Measurements from ENCODE around the gene SLC35B2.

The SLC35B2 gene

DNA sequence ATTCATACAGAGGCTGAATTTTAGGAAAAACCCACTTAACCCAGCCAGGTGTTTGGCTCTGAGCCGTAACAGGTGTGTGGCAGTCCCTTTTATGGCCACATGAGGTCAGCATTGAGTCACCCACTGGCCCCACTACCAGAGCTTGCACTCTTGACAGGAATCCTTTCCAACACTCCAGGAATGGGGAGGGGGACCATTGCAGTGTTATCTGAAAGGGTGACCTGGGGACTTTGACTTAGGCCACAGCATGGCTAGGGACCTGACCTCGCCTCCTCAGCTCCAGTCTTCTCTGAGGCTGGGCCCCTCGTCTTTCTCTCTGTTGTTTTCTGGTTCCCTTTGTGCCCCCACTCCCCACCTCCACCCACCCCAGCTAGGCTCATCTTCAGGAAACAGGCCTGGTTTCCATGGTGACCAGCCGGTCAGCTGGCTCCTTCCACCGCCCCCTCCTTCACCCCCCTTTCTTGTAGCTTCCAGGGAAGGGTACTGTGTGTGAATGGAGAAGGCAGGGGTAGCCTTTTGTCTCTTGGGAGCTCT lies 10.8 kb upstream of the SLC35B2 start:
- no peak for DNase-seq (ENCODE audit: low read depth in 2 of 2)

DNA sequence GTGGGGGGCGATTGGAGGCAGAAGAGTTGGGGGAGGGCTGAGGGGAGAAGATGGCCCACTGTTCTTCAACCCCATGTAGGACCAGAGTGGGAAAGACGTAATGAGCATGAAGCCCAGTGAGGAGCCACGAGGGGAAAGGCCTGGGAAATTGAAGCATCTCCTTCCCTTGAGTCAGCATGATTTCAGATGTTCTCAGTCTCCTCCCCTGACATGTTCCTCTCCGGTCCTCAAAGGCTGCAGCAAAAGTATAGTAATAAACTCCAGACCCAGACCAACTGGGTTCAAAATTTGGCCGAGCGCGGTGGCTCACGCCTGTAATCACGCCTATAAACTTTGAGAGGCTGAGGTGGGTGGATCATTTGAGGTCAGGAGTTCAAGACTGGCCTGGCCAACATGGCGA lies 9.9 kb upstream of the SLC35B2 start:
- DNase-seq (ENCODE audit: low read depth in 2 of 2): no peak

DNA sequence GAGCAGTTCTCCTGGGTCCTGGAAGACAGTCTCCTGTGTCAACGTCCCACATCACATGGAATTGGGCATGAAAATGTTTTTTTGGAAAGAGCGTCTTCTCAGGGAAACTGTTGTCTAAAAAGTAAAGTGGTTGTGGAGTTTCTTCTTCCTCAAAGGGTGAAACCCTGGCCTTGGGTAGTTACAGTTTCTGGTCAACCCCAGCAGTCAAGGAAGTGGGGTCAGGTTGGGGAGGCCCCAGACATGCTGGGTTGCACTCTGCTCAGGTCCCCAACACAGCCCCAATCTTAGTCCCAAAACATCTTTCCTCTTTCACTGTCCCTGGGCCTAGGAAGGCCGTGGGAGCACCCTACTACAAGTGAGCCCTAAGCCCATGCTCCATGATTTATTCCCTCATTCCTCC lies 9.0 kb upstream of the SLC35B2 start:
- DNase-seq (ENCODE audit: low read depth in 2 of 2): no peak

DNA sequence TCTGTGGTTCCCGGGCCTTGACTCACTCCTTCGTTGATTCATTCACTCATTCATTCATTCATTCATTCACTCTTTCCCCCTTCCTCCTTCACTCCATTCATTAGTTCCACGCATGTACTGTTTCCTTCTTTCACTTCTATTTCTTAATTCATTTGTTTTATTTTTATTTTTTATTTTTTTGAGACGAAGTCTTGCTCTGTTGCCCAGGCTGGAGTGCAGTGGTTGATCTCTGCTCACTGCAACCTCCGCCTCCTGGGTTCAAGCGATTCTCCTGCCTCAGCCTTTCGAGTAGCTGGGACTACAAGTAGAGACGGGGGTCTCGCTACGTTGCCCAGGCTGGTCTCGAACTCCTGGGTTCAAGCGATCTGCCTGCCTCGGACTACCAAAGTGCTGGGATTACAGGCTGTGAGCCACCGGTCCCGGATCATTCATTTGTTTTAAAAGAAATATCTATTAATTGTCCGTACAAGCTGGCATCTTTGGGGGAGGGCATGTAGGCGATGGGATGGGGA lies 8.4 kb upstream of the SLC35B2 start:
- DNase-seq (ENCODE audit: low read depth in 2 of 2): no peak

DNA sequence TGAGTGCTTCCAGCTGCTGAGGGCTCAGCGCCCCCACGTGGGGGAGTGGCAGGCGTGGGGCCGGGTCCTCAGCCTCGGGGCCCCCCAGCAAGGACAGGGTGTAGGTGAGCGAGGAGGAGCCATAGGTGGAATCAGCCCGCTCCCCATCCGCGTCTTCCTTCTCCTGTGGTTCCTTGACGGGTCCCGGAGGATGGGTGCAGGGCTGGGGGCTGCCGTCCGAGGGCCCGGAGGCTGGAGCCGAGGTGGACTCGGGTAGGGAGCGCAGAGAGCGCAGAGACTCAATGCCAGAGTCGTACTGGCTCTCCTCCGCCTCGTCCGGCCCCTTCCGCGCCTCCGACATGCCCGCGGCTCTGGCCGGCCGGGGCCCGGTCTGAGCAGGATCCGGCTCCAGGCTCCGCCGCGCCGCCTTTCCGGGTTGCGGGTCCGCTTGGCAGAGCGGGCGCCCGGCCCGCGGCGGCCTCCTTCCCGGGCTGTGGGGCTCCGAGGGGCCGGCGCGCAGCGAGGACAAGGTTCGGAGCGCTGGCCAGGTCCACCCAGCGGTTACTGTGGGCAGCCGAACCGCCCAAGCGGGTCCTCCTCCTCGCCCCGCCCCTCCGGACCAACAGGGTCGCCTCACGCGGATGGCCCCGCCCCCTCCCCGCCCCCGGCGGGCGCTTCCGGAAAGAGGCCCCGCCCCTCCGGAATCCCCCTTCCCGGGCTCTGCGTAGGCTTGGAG lies 7.8 kb upstream of the SLC35B2 start, which contains the start of gene NFKBIE:
TSS of gene NFKBIE (minus strand) at position 545 of the 715 bp plus-strand sequence. CDS start at position 340, 205 bp downstream.
- DNase-seq (ENCODE audit: low read depth in 2 of 2): peak; percentile 91 to 96

DNA sequence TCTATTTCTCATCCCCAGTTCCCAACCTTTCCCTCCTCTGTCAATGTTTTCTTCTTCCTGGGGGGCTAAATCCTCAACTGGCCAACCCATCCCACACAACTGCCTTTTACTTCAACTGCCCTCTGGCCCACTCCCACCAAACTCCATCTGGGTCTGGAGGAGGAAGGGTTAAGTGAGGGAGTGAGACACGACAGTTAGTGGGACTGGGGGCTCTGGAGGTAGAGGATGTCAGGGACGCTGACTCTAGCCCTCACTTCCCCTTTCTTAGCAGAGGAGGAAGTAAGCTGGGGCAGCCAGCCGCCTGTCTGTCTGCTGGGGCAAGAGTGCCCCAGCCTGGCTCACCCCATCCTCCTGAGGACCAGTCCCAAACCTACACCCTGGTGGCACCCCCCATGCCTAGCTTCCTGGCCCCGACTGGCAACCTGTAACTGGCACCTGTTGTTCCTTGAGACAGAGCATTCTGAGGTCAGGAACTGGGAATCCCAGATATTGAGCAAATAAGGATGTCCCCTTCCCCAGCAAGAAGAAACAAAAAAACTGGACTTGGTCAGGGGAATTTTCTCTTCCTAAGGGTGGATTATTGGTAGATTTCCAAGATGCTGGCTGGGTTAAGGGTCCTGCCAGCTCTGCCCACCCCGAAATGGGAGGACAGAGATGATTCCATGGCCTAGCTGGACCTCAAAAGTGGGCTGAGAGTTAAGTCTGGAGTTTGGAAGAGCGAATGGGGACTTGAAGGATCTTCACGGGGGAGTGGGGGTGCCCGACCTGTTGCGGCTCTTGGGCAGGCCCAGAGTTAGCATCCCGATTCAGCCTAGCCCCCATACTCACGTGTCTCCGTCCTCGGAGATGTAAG lies 7.1 kb upstream of the SLC35B2 start:
- no peak for DNase-seq (ENCODE audit: low read depth in 2 of 2)

DNA sequence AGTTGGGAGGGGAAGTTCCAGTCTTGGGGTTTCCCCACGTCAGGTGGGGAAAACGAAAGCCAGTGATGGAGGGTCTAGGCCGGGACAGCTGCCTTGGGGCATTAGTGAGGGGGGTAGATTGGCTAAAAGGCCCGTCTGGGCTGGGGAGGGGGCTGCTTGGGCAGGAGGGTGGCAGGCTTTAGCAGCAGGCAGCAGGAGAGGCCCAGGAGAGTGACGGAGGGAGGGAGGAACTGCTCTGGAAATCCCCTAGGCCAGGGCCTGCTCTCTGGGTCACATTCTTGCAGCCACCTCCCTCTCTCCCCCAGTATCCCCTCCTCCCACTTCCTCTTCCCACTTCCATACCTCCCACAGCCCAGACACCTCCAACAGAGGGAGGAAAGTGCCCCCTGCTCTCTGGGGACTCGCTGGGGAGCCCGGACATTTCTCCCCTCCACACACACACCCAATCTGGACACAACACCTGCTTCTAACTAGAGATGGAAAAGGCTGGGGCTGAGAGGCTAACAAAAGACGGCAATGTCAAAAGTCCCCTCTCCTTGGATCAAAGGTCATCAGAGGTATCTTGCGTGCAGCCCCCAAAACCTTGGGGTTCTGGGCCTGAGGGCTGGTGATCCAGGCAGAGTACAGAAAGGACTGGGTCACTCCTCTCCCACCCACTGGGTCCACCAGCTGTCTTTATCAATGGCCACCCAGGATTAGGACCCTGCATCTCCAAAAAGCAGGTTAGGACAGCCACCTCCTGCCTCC lies 6.2 kb upstream of the SLC35B2 start:
- DNase-seq (ENCODE audit: low read depth in 2 of 2): no peak

DNA sequence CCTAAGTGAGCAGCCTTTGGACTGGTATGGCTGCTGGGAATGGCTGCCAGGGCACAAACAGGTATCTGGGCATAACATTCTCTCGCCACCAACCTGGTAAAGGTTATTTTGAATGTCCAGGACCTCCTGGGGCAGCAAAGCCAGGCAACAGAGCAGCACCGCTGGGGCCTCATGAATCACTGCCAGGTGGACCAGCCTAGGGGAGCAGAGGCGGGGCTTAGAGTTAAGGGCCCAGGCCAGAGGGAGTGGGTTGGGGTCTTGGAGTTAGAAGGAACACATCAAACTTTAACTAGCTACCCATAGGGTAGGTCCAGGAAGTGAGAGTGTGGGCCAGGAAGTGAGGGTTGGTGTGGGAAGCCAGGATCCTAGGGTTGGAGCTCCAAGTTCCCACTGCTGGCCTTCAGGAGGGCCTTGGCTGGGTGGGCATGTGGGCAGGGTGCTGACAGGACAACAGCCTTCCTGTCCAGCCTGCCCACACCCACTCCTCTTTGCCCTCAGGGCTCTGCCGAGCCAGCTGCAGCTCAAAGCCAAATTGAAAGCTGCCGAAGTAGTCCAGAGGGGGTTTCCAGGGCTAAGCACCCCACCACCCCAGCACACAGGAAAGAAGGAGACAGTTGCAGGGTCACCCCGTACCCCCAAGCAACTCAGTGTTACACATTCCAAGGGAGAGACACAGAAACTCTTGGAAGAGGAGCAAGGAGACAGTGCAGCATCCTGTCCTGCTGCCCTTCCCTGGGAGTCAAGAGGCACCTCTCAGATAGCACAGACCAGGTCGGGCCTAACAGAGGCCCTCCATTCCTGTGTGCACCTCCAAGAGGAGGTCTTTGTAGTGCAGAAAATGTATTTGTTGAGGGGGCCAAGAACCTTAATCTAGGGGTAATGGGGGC lies 5.4 kb upstream of the SLC35B2 start:
- no peak for DNase-seq (ENCODE audit: low read depth in 2 of 2)

DNA sequence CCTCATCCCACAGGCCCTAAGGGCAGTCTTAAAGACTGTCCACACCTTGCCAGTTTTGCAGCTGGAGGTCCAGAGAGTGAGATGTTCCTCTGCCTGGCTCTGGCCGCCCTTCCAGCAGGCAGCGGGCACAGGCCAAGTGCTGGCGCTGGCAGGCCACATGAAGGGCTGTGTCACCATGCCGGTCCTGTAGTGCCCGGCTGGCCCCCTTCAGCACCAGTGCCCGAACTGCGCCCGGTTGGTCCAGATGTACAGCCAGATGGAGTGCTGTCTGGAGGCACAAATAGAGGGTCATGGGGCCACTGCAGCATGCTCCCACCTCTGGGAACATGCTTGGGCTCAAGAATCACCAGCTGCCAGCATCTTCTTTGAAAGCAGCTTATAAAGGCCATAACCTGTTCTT lies 4.3 kb upstream of the SLC35B2 start:
- DNase-seq (ENCODE audit: low read depth in 2 of 2): no peak

DNA sequence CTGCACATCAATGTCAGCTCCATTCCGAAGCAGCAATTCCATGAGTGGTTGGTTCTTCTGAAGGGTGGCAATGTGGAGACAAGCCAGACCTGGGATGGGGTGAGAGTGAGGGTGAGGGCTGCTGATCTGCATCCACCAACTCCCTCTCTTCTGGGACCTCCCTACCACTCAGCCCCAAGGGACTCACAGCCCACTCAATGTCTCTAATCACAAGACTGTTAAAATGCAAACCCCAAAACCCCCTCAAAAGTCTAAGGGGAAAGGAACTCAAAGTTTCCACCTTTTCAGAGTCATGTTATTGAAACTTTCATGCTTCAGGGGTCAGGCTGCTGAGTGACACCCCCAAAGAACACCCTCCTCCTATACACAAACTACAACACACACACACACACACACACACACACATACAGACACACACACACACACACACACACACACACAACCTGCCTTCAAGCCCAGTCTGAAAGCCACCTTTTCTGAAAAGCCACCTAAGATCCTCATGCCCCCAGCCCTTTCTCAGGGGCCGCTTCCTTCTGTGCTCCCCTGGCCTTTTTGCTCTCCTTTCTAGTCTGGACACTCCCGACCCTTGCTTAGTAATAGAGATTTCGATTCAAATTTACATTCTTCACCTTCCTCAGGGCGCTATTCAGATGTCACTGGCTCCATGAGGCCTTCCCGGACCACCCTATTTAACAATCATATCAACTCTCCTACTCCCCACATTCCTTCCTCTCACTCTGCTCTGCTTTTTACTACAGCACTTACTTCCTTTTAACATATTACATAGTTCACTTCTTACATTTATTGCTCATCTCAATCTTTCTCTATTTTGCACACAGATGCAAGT lies 3.3 kb upstream of the SLC35B2 start:
- no peak for DNase-seq (ENCODE audit: low read depth in 2 of 2)

DNA sequence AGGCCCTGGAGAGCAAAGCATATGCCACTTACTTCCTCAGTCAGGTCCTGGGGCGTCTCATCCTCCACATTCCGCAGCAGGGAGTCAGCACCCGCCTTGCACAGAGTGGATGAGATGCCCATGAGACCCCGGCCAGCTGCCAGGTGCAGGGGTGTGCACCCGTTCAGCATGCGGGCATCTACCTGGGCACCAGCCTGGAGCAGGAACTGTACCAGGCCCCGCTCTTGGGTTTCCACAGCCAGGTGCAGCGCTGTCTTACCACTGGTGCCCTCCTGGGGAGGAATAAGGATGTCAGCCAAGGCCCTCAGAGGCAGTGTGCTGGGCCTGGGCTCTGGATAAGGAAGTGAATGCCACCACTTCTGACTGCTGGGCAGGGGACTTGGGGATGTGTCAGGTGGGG lies 2.7 kb upstream of the SLC35B2 start:
- DNase-seq (ENCODE audit: low read depth in 2 of 2): no peak

DNA sequence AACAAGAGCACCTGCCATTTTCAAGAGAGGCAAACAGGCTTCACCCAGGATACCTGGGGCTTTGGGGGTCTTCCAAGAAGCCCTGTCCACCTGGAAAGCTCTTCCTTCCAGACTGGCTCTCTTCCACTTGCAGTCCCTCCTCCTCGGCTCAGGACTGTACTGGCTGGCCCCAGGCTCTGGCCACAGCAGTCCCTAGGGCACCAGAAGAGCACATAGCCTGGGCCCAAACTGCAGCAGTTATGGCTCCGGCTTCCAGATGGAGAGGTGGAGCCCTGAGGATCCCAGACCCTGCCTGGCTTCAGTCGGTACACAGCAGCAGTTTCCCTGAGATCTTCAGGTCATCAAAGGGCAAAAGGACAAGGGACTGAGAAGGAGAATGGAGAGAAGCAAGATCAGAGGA lies 1.6 kb upstream of the SLC35B2 start:
- DNase-seq (ENCODE audit: low read depth in 2 of 2): no peak

DNA sequence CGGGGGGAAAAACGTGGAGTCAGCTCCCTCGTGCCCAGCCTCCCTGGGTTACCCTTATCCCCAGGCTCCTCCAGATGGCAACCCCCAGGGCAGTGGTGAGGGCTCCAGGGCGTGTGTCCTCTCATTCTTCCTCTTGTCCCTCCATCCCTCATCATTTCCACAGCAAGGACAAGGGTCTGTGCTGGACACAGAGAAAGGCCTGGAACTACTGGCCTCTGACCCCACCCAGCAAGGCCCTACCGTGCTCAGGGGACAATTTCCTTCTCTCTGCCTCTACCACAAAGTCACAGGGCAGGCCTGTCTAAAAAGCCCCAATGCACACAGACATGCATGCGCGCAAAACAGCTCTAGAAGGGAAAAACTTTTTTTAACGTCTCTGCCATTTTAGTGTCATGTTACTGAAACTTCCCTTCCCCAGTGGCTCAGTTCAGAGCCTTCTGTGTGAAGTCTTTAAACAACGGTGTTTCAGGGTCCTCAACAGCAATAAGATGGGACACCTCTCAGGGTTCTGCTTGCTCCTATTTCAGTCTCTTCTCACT lies 1.1 kb upstream of the SLC35B2 start:
- DNase-seq (ENCODE audit: low read depth in 2 of 2): no peak

DNA sequence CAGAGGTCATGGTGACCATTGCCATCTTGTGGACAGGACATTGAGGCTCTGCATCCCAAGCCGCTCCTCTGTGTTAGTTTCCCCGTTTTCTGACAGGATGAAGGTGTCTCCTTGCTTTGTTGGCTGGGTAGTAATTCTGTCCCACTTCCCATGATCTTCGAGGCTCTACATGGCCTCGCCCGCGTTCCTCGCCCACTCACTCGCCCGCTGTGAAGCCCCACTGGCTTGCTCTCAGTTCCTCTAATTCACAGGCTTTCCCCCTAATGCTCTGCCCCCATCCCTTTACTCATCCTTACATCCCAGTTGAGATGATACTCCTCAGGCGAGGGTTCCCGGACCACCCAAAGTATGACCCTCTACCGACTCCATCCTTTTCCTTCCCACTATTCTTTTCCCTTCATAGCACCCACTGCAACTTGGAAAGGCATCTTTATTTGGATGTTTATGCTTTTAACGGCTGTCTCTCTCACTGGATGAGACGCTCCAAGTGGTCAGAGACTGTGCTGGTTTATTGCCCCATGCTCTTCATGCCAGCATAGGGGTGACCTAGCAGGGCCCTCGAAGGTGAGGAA lies 511 bp upstream of the SLC35B2 start:
- DNase-seq (ENCODE audit: low read depth in 2 of 2): no peak

DNA sequence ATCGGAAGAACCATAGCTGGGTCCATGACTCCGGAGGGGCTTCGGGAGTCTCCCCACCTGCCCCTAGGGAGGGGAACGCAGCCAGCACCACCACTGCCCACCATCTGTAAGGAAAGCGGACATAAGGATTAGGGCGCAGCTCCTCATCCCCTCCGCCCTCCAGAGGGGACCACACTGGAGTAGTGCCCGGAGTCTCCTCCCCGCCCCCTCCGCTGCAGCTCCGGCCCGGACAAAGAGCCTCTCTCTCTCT lies 628 bp downstream of the SLC35B2 start:
- DNase-seq (ENCODE audit: low read depth in 2 of 2): no peak

DNA sequence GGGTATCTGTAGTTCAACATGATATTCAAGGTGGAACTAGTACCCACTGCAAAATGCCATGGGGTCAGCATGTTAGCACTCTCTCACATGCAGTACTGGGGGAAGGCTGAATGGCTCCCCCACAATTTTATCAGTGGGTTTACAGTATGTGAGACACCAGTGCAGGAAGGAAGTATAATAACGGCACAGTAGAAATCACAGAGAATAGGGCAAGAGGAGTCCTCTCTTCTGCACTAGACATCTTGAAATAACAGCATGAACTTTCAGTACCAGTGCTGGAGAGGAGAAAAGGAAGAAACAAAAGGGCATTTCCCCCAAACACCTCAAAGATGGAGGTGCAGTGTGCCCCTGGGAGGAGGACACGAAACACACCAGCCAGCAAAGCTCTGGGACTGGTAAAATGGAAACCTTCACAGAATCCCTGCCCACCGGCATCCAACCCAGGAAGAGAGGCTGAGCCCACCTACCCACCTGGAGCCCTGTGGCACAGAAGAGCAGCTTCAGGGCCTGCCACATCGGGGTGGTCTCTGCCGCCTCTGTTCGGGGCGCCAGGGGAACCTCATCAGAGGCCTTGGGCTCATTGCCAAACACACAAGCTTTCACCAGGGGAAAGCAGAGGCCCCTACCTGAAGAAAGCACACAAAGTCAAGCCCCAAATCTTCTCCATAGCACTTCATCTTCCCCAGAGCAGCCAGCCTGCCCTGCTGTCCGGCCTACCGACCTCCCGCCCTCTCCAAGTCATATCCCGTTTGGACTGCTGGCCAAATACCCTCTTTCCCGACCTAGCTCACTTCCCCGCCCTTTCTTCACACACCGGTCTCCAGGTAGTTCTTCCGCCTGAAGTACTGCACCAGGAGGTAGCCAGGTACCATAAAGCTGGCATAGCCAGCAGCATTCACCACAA lies 1.2 kb downstream of the SLC35B2 start:
- DNase-seq (ENCODE audit: low read depth in 2 of 2): no peak

DNA sequence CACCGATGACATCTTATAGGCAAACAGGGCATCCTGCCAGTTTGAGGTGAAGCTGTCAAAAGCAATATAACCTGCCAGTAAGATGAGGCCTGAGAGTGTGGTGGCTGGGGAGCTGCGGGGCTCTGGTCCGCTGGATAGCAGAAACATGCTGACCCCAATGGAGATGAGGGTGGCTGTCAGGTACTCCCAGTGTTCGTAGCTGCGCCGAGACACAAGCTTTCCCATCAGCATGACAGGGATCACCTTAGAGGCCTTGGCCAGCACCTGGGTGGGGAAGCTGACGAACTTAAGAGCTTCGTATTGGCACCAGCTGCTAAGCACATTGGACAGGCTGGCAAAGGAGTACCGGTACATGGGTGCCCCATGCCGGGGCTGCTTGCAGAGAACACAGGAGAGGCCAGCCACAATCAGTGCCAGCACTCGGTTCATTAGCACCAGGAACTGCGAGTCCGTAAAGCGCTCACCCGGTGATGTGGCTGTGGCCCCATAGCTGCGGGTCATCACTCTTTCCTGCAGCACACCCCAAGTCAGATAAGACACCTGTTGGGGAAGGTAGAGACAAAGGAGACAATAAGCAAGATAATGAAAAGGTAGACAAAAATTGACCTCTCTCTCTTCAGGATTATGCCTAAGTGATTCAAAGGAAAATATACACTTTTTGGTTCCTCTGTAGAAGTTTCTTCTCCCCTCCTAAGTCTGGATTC lies 2.1 kb downstream of the SLC35B2 start:
- no peak for DNase-seq (ENCODE audit: low read depth in 2 of 2)

All from activated CD8-positive, alpha-beta memory T cell treated with anti-CD3 and anti-CD28 coated beads for 4 hours (primary cell).